ENCODE results near the gene ZC3H12D.
"Not testable (repeated sequence)": the region's sequence is repeated elsewhere in the genome, so short reads cannot be mapped to it uniquely, and the experiment has no call there.

The ZC3H12D gene

GRCh38 chr6:149446791-149447376 is 37.9 kb downstream of the ZC3H12D start:
- Histone ChIP-seq H2AFZ (ENCODE audit: low read depth, low read length) (no peak overlapping the region), H3K36me3 (ENCODE audit: insufficient read depth, low read length) (no peaks in the 10 kb centered on the region), H3K27me3 (ENCODE audit: insufficient read depth, low read length, poor library complexity) (no peaks in the 10 kb centered on the region), H3K4me1 (ENCODE audit: insufficient read depth, low read length) (no peaks in the 10 kb centered on the region), H3K9me3 (ENCODE audit: insufficient read depth, low read length, severe bottlenecking) (no peaks in the 10 kb centered on the region), H3K79me2 (ENCODE audit: insufficient read depth, low read length) (no peaks in the 10 kb centered on the region), H3K4me2 (ENCODE audit: insufficient read depth, low read length) (no peak overlapping the region), H4K20me1 (ENCODE audit: insufficient read depth, low read length) (no peaks in the 10 kb centered on the region), H3K9ac (ENCODE audit: low read depth, low read length) (no peak overlapping the region), H3K27ac (ENCODE audit: low read length) (no peak overlapping the region), H3K4me3 (ENCODE audit: low read depth in 1 of 2, low read length in 2 of 2) (no peak overlapping the region)
- no peak for DNase-seq
- no peak for ATAC-seq (ENCODE audit: insufficient read depth, low read depth)
- no peak for TF ChIP-seq EZH2 (IDR thresholded peaks at IDR 0.05; ENCODE audit: borderline replicate concordance, low read depth, low read length, severe bottlenecking)
- no peak for TF ChIP-seq CTCF (IDR thresholded peaks at IDR 0.05; ENCODE audit: borderline replicate concordance, extremely low read depth, low read length, poor library complexity, severe bottlenecking)

GRCh38 chr6:149445573-149445972 is 39.2 kb downstream of the ZC3H12D start:
- no peak for ATAC-seq (ENCODE audit: insufficient read depth, low read depth)
- TF ChIP-seq EZH2 (IDR thresholded peaks at IDR 0.05; ENCODE audit: borderline replicate concordance, low read depth, low read length, severe bottlenecking) (no peak), CTCF (IDR thresholded peaks at IDR 0.05; ENCODE audit: borderline replicate concordance, extremely low read depth, low read length, poor library complexity, severe bottlenecking) (no peak)
- DNase-seq = no peak
- H3K79me2 ChIP-seq (ENCODE audit: insufficient read depth, low read length) = no peaks in the 10 kb centered on the region
- H3K9ac ChIP-seq (ENCODE audit: low read depth, low read length) = no peak overlapping the region
- no peaks in the 10 kb centered on the region for H3K36me3 ChIP-seq (ENCODE audit: insufficient read depth, low read length)
- H3K27me3 ChIP-seq (ENCODE audit: insufficient read depth, low read length, poor library complexity) = no peaks in the 10 kb centered on the region
- no peak overlapping the region for H3K27ac ChIP-seq (ENCODE audit: low read length)
- H3K4me1 ChIP-seq (ENCODE audit: insufficient read depth, low read length) = no peaks in the 10 kb centered on the region
- no peaks in the 10 kb centered on the region for H4K20me1 ChIP-seq (ENCODE audit: insufficient read depth, low read length)
- no peaks in the 10 kb centered on the region for H3K9me3 ChIP-seq (ENCODE audit: insufficient read depth, low read length, severe bottlenecking)
- no peak overlapping the region for H2AFZ ChIP-seq (ENCODE audit: low read depth, low read length)
- H3K4me2 ChIP-seq (ENCODE audit: insufficient read depth, low read length) = no peak overlapping the region
- H3K4me3 ChIP-seq (ENCODE audit: low read depth in 1 of 2, low read length in 2 of 2) = no peak overlapping the region

- Histone ChIP-seq H3K4me2 (ENCODE audit: insufficient read depth, low read length) (no peak overlapping the region), H4K20me1 (ENCODE audit: insufficient read depth, low read length) (no peaks in the 10 kb centered on the region), H3K4me1 (ENCODE audit: insufficient read depth, low read length) (no peaks in the 10 kb centered on the region), H2AFZ (ENCODE audit: low read depth, low read length) (no peak overlapping the region), H3K4me3 (ENCODE audit: low read depth in 1 of 2, low read length in 2 of 2) (no peak overlapping the region), H3K9me3 (ENCODE audit: insufficient read depth, low read length, severe bottlenecking) (no peaks in the 10 kb centered on the region), H3K36me3 (ENCODE audit: insufficient read depth, low read length) (no peaks in the 10 kb centered on the region), H3K27ac (ENCODE audit: low read length) (no peak overlapping the region), H3K79me2 (ENCODE audit: insufficient read depth, low read length) (no peaks in the 10 kb centered on the region), H3K9ac (ENCODE audit: low read depth, low read length) (no peak overlapping the region), H3K27me3 (ENCODE audit: insufficient read depth, low read length, poor library complexity) (no peaks in the 10 kb centered on the region)
- no peak for ATAC-seq (ENCODE audit: insufficient read depth, low read depth)
- no peak for TF ChIP-seq EZH2 (IDR thresholded peaks at IDR 0.05; ENCODE audit: borderline replicate concordance, low read depth, low read length, severe bottlenecking)
- no peak for TF ChIP-seq CTCF (IDR thresholded peaks at IDR 0.05; ENCODE audit: borderline replicate concordance, extremely low read depth, low read length, poor library complexity, severe bottlenecking)
- no peak for DNase-seq
These were observed 39.7 kb downstream of the ZC3H12D start for GRCh38 chr6:149445095-149445466.

- H3K27me3 ChIP-seq (ENCODE audit: insufficient read depth, low read length, poor library complexity); H3K4me1 ChIP-seq (ENCODE audit: insufficient read depth, low read length); H3K9me3 ChIP-seq (ENCODE audit: insufficient read depth, low read length, severe bottlenecking); H3K36me3 ChIP-seq (ENCODE audit: insufficient read depth, low read length); H3K4me2 ChIP-seq (ENCODE audit: insufficient read depth, low read length); H2AFZ ChIP-seq (ENCODE audit: low read depth, low read length); H3K27ac ChIP-seq (ENCODE audit: low read length); H3K9ac ChIP-seq (ENCODE audit: low read depth, low read length); DNase-seq; H4K20me1 ChIP-seq (ENCODE audit: insufficient read depth, low read length); H3K4me3 ChIP-seq (ENCODE audit: low read depth in 1 of 2, low read length in 2 of 2); H3K79me2 ChIP-seq (ENCODE audit: insufficient read depth, low read length); ATAC-seq (ENCODE audit: insufficient read depth, low read depth): not testable (repeated sequence)
These were observed 40.3 kb downstream of the ZC3H12D start for GRCh38 chr6:149444360-149445094.
